ENCODE data around the gene SCYGR7. TPM values are rescaled to one million over a fixed set of nuclear protein-coding genes. Genes with fewer than 3 reads are reported as not detected.

The SCYGR7 gene
- total and polyA plus RNA-seq, 2 of the 13 experiments (the other 11 are each of a cell fraction or from before 2014, with no cell fraction given) = not detected

- no peak for TF ChIP-seq ZIK1 (CRISPR knock-in tag; IDR thresholded peaks at IDR 0.05; ENCODE audit: borderline replicate concordance, low read depth)
- TF ChIP-seq JUN (CRISPR knock-in tag; IDR thresholded peaks at IDR 0.05) = 0 out of 2 replicates have a peak, but pooled peaks have one; percentile 41
- TF ChIP-seq NR2F6 (IDR thresholded peaks at IDR 0.05) = peak; percentile 87
- peak; percentile 89 for TF ChIP-seq NR2F6 (CRISPR knock-in tag; IDR thresholded peaks at IDR 0.05)
- no peak for TF ChIP-seq RNF219 (CRISPR knock-in tag; IDR thresholded peaks at IDR 0.05)
- TF ChIP-seq FOXA3 (CRISPR knock-in tag; IDR thresholded peaks at IDR 0.05) = peak; percentile 43
- 0 out of 2 replicates have a peak, but pooled peaks have one; percentile 39 for TF ChIP-seq SNAI1 (CRISPR knock-in tag; IDR thresholded peaks at IDR 0.05; ENCODE audit: borderline replicate concordance)
- TF ChIP-seq AKNA (CRISPR knock-in tag; IDR thresholded peaks at IDR 0.05; ENCODE audit: borderline replicate concordance) = no peak
- TF ChIP-seq CREB1 (IDR thresholded peaks at IDR 0.05) = no peak
- TF ChIP-seq CREB1 (CRISPR knock-in tag; IDR thresholded peaks at IDR 0.05) = peak; percentile 13; the same call in 1 of the 2 replicates
- TF ChIP-seq, protein P1, sequence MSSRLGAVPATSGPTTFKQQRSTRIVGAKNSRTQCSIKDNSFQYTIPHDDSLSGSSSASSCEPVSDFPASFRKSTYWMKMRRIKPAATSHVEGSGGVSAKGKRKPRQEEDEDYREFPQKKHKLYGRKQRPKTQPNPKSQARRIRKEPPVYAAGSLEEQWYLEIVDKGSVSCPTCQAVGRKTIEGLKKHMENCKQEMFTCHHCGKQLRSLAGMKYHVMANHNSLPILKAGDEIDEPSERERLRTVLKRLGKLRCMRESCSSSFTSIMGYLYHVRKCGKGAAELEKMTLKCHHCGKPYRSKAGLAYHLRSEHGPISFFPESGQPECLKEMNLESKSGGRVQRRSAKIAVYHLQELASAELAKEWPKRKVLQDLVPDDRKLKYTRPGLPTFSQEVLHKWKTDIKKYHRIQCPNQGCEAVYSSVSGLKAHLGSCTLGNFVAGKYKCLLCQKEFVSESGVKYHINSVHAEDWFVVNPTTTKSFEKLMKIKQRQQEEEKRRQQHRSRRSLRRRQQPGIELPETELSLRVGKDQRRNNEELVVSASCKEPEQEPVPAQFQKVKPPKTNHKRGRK (CRISPR knock-in tag; IDR thresholded peaks at IDR 0.05) = peak; percentile 42; the same call in 1 of the 2 replicates
- TF ChIP-seq, protein P2, sequence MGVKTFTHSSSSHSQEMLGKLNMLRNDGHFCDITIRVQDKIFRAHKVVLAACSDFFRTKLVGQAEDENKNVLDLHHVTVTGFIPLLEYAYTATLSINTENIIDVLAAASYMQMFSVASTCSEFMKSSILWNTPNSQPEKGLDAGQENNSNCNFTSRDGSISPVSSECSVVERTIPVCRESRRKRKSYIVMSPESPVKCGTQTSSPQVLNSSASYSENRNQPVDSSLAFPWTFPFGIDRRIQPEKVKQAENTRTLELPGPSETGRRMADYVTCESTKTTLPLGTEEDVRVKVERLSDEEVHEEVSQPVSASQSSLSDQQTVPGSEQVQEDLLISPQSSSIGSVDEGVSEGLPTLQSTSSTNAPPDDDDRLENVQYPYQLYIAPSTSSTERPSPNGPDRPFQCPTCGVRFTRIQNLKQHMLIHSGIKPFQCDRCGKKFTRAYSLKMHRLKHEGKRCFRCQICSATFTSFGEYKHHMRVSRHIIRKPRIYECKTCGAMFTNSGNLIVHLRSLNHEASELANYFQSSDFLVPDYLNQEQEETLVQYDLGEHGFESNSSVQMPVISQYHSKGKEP (CRISPR knock-in tag; IDR thresholded peaks at IDR 0.05) = no peak
- no peak for TF ChIP-seq U2AF2 (IDR thresholded peaks at IDR 0.05; ENCODE audit: low read depth, low read length)
- TF ChIP-seq EED (CRISPR knock-in tag; IDR thresholded peaks at IDR 0.05) = no peak
- no peak for TF ChIP-seq NCOA5 (CRISPR knock-in tag; IDR thresholded peaks at IDR 0.05)
- TF ChIP-seq PHF5A (CRISPR knock-in tag; IDR thresholded peaks at IDR 0.05; ENCODE audit: low read depth, unreplicated experiment) = no peak
- no peak for TF ChIP-seq FLYWCH1 (CRISPR knock-in tag; IDR thresholded peaks at IDR 0.05)
- TF ChIP-seq ZGPAT (CRISPR knock-in tag; IDR thresholded peaks at IDR 0.05) = no peak
Measured at GRCh38 chr2:227706859-227707258, 21.3 kb upstream of the SCYGR7 start (continued).
